HG02852 (cell line): ENCODE results near the gene FAAH2.
"Not testable (repeated sequence)": the region's sequence is repeated elsewhere in the genome, so short reads cannot be mapped to it uniquely, and the experiment has no call there.

Experiments used
- ATAC-seq: cut with Tn5 transposase; IDR thresholded peaks from one replicate; pipeline ENCODE4 v1.9.1; 2021; ENCODE audit warnings: mild to moderate bottlenecking, moderate library complexity; ENCODE audit not compliant: unreplicated experiment

Gene FAAH2

GRCh38 chrX:57380026-57380796 is 93.7 kb downstream of the FAAH2 start:
- ATAC-seq, result peak; percentile 76

DNA sequence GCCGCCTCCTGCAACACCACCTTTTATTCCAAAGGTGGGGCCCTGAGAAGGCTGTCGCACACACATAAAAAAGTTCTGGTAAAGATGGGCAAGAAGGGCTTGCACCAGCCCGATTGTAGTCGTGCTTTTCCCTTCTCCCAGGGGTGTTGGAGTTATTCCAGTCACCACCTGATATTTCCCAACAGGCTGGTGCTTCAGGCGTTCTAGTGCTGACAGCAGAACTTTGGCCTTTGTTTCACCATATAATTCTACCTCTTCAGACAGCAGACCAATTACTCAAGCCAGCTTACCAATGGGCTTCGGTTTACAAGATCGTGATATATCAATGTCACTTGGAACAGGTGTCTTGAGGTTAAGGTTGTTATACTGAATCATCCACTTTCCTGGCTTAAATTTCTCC is 107.7 kb downstream of the FAAH2 start:
- ATAC-seq, result not testable (repeated sequence)

DNA sequence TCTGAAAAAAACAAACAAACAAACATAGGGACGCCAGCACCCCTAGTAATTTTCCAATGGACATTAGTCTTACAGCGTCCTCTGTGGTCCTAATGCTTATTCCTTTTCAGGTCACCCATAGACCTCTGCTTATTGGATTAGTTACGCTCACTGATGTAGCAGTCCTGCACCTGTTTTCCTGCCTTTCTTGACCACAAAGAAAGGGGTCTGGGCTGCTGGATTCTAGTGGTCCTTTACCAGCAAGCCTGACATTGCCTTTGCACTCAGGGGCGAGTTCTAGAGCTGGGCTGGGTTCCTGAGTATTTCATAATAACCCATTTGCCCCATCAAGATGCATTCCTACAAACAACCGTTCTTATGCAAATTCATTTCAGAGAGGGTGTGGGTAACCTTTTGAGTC is 116.7 kb downstream of the FAAH2 start:
- ATAC-seq, result not testable (repeated sequence)

- ATAC-seq, result no peak
Measured at GRCh38 chrX:57406149-57406548, 119.6 kb downstream of the FAAH2 start.

DNA sequence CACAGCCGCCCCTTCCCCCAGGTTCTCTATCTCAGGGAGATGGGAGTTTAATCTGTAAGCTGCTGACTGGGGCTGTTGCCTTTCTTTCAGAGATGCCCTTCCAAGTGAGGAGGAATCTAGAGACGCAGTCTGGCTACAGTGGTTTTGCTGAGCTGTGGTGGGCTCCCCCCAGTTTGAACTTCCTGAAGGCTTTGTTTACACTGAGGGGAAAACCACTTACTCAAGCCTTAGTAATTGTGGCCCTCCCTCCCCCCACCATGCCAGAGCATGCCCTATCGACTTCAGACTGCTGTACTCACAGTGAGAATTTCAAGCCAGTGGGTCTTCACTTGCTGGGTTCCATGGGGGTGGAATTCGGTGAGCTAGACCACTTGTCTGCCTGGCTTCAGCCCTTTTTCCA is 131.3 kb downstream of the FAAH2 start:
- ATAC-seq, result no peak

DNA sequence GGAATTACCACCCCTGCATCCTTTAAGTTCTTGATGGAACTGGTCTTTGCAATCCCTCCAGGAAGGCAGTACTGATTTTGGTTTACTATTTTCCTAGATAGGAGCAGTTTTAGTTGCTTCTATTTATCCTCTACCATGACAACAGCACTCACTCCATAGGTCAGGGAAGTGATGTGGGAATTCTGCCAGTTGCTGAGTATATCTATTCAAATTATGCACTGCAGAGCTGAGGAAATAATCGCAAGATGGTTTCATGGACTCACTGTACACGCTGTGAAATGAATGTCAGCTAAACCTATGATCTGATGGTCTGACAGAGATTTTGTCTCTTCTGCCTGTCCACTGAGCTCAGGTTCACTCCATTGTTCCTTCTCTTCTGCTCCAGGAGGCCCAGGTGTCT is 135.8 kb downstream of the FAAH2 start:
- no peak for ATAC-seq

DNA sequence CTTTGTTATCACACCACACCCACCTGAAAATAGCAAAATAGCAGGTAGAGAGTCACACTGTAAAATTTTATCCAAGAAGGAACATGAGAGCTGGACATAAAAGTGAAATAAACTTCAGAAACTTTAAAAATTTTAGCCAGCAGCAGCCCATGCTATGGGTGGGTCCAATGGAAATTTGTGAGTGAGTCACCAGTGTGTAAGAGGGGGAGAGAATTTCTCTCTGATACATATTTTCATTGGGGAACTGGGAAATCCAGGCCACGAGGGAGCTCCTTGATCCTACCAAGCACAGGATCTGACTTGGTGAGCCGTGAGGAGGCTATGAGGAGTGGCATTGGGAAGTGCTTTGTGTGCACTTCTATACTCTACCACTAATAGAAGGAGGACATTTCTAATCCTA is 136.3 kb downstream of the FAAH2 start:
- no peak for ATAC-seq

- ATAC-seq, result no peak
Measured at GRCh38 chrX:57445076-57445475, 158.6 kb downstream of the FAAH2 start.

DNA sequence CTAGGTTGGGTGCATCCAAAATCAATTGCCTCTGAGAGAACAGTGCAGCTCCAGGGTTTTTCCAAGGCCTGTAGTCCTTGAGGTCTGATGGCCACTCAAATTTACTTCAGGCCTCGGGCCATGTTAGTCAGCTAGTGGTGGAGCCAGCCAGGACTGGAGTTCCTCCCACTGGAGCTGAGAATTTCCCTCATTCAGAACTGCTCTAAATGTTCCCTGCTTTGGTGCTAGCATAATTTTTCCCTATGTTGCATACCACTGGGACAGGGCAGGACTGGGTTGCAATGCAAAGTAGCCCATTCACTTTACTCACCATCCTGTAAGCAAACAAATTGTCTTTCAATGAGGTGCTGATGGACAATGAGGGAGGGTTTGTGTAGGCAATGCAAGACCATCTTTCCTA is 159.3 kb downstream of the FAAH2 start:
- no peak for ATAC-seq

- ATAC-seq, result no peak
Measured at GRCh38 chrX:57447856-57448255, 161.3 kb downstream of the FAAH2 start.

- no peak for ATAC-seq
Measured at GRCh38 chrX:57451426-57452020, 165.0 kb downstream of the FAAH2 start.

DNA sequence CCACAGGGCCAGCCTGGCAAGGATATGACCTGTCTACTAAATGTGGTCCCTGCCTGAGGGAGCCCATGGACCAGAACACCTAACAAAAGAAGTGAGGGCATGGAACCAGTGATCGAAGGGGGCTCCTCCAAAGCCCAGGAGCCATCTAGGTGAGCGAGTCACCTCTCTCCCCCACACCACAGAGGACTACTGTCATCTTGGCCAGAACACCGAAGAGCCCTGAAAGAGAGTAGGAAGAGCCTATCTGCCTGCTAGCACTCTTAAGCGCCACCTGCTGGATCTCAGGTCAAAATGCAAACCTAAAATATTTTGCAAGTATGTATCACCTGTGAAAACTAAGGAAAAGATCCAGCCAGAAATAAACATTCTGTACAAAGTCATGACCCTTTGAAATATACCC is 167.4 kb downstream of the FAAH2 start:
- ATAC-seq, result no peak

DNA sequence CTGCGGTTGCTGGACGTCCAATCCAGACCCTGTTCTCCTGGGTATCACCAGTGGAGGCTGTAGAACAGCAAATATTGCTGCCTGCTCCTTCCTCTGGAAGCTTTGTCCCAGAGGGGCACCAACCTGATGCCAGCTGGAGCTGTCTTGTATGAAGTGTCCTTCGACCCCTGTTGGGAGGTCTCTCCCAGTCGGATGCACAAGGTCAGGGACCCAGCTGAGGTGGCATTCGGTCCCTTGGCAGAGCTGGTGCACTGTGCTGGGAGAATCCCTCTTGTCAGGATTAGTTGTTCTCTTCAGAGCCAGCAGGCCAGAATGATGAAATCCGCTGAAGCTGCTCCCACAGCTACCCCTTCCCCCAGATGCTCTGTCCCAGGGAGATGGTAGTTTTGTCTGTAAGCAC is 195.0 kb downstream of the FAAH2 start:
- no peak for ATAC-seq

GRCh38 chrX:57516491-57516890 is 230.0 kb downstream of the FAAH2 start:
- no peak for ATAC-seq

GRCh38 chrX:57519578-57520118 is 233.1 kb downstream of the FAAH2 start:
- no peak for ATAC-seq

GRCh38 chrX:57528670-57529255 is 242.3 kb downstream of the FAAH2 start:
- ATAC-seq, result peak; percentile 51
